Measurements from ENCODE around the gene AMFR.

AMFR gene

GRCh38 chr16:56360117-56361008, 65.0 kb downstream of the AMFR start:
- no peak overlapping the region for H3K4me3 ChIP-seq (ENCODE audit: low read depth, low read length)
- TF ChIP-seq, protein P1, sequence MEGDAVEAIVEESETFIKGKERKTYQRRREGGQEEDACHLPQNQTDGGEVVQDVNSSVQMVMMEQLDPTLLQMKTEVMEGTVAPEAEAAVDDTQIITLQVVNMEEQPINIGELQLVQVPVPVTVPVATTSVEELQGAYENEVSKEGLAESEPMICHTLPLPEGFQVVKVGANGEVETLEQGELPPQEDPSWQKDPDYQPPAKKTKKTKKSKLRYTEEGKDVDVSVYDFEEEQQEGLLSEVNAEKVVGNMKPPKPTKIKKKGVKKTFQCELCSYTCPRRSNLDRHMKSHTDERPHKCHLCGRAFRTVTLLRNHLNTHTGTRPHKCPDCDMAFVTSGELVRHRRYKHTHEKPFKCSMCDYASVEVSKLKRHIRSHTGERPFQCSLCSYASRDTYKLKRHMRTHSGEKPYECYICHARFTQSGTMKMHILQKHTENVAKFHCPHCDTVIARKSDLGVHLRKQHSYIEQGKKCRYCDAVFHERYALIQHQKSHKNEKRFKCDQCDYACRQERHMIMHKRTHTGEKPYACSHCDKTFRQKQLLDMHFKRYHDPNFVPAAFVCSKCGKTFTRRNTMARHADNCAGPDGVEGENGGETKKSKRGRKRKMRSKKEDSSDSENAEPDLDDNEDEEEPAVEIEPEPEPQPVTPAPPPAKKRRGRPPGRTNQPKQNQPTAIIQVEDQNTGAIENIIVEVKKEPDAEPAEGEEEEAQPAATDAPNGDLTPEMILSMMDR (IDR thresholded peaks at IDR 0.05; ENCODE audit: control insufficient read depth, extremely low read depth, insufficient read depth) = no peak
- DNase-seq (ENCODE audit: low read depth) = no peak

- H3K4me3 ChIP-seq (ENCODE audit: low read depth, low read length) = no peak overlapping the region
- TF ChIP-seq, protein P1 (IDR thresholded peaks at IDR 0.05; ENCODE audit: control insufficient read depth, extremely low read depth, insufficient read depth) = no peak
- DNase-seq (ENCODE audit: low read depth) = no peak
Measured at GRCh38 chr16:56357765-56358322, 67.5 kb downstream of the AMFR start.

DNA sequence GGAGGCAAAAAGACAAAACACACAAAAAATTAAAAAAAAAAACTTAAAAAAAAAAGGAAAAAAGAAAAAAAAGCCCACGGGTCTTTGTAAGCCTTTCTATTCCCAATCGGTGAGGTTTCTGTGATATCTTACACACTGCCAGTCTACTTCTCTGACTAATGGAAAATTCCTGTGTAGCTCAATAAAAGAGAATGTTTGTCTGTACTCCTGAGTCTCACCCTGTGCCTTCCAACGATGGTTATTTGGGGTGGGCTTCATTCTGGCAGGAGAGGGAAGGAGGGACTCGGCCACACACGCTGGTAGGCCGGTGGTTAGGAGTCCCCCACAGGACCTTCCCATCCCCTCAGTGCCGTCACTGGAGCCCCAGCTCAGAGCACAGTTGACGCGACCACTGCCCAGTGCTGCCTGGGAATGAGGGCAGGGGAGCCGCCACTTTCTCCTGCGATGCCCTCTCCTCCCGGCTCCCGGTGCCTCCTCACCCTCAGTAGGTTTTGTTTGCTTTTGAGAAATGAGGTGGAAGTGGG, 68.0 kb downstream of the AMFR start:
- H3K4me3 ChIP-seq (ENCODE audit: low read depth, low read length) = no peak overlapping the region
- no peak for DNase-seq (ENCODE audit: low read depth)
- TF ChIP-seq, protein P1 (IDR thresholded peaks at IDR 0.05; ENCODE audit: control insufficient read depth, extremely low read depth, insufficient read depth) = no peak

- H3K4me3 ChIP-seq (ENCODE audit: low read depth, low read length) = peak overlapping the region; percentile 21; the same call in 1 of the 2 replicates
- DNase-seq (ENCODE audit: low read depth) = peak; percentile 68
Measured at GRCh38 chr16:56356276-56357240, 68.8 kb downstream of the AMFR start.

GRCh38 chr16:56355786-56356275, 69.5 kb downstream of the AMFR start:
- TF ChIP-seq, protein P1 (IDR thresholded peaks at IDR 0.05; ENCODE audit: control insufficient read depth, extremely low read depth, insufficient read depth) = no peak
- peak overlapping the region; percentile 21; the same call in 1 of the 2 replicates for H3K4me3 ChIP-seq (ENCODE audit: low read depth, low read length)
- no peak for DNase-seq (ENCODE audit: low read depth)

More at GRCh38 chr16:56356276-56357240, 68.8 kb downstream of the AMFR start:
- TF ChIP-seq, protein P1 (IDR thresholded peaks at IDR 0.05; ENCODE audit: control insufficient read depth, extremely low read depth, insufficient read depth) = peak; percentile 95

DNA sequence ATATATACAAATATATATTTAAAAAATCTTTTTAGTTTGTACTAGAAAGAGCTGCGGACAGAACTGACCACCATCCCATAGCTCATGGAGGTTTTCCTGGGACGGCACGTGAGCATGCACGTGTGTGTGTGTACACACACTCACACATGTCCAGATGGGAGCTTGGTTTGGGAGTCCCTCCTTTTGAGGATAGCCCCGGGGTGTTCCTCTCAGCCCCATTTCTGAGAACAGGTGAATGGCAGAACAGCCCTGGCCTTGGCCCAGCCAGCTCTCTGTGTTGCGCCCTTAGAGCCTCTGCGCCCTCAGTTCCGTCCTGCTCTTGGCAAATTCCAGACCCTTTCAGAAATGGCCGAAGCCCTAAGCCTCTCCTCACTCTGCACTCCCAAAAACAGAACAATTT, 70.1 kb downstream of the AMFR start:
- TF ChIP-seq, protein P1 (IDR thresholded peaks at IDR 0.05; ENCODE audit: control insufficient read depth, extremely low read depth, insufficient read depth) = no peak
- H3K4me3 ChIP-seq (ENCODE audit: low read depth, low read length) = no peak overlapping the region
- DNase-seq (ENCODE audit: low read depth) = no peak

Measured in LNCaP clone FGC (cell line).